NCI-H226 (cell line): ENCODE measurements around the gene ZNF70.

ENCODE experiments used
- DNase-seq: peaks from one replicate; pipeline ENCODE4 v3.0.0-alpha.2; 2015

The ZNF70 gene

GRCh38 chr22:23715806-23716375 is 35.0 kb downstream of the ZNF70 start:
- DNase-seq, result no peak

- no peak for DNase-seq
These were observed 36.0 kb downstream of the ZNF70 start for GRCh38 chr22:23714596-23715578.

DNA sequence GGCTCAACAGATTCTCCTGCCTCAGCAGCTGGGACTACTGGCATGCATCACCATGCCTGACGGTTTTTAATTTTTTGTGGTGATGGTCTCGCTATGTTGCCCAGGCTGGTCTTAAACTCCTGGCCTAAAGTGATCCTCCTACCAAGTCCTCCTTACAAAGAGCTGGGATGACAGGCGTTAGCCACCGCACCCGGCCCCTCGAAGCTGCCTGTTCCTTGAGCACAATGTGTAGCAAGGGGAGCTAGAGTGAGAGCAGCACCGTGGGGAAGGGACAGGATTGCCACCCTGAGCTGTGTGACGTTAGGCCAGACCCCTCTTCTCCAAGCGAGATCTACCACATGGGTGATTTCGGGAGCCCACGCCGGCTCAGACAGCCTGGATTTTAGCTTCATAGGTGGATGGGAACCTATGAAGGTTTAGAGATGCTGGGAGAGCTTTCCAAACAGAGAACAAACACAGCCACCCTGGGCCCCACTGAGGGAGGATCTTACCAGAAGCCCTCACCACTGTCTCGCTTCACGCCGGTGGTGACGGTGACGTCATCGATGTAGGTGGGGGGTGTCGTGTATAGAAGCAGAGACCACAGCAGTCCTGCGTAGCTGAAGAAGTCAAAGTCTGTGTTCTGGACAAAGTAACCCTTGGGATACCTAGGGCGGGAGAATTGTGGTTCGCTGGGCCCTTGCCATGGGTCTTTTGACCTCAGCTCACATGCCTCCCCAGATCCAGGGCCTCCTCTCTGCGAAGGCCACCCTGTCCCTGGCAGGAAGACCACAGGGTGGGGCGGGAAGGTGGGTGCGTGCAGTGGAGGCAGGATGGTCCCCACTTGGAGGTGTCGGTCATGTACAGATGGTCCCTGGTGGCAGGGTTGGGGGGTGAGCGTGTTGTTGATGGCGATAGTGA is 37.0 kb downstream of the ZNF70 start:
- DNase-seq, result no peak

DNA sequence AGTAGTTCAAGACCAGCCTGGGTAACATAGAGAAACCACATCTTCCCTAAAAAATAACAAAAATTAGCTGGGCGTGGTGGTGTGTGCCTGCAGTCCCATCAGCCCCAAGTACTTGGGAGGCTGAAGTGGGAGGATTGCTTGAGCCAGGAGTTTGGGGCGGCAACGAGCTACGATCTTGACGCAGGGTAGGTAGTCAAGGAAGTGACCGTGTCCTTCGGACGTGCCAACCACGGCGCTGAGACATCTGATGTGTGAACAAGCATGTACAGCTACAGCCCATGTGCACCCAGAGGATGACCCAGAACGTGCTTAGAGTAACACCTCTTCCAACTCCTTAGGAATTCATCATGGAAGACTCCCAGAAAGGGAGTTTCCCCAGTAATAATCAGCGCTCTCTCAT is 38.7 kb downstream of the ZNF70 start:
- DNase-seq, result no peak

GRCh38 chr22:23709107-23709506 is 41.8 kb downstream of the ZNF70 start:
- DNase-seq, result no peak

- DNase-seq, result no peak
These were observed 42.6 kb downstream of the ZNF70 start for GRCh38 chr22:23708270-23708669.

DNA sequence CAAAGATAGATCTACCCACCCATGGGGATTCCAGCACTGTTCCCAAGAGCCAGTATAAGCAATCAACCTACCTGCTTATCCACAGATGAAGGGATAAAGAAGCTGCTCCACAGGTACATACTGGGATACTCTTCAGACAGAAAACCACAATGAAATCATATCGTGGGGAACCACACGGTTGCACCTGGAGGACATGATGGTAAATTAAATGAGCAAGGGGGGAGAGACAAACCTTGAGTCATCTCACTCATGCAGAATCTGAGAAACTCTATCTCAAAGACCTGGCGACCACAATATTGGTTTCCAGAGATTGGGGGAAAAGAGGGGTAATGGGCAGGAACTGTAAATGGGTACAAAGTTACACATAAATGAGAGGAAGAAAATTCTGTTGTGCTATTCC is 45.6 kb downstream of the ZNF70 start:
- no peak for DNase-seq

DNA sequence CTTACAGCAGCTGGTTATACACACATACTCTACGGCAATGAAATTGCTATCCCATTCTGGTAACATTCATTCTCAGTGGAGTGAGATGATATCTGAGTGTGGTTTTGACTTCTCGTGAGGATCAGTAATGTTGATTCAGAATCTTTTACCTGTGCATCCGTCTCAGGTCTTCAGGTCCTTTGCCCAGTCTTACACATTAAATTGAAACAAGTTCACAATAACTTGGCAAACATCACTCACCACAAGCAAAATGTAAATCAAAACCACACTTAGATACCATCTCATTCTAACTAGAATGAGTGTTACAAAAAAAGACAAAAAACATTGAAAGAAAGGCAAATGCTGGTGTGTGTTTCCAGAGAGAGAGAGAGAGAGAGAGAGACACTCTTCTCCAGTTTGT is 46.1 kb downstream of the ZNF70 start:
- DNase-seq, result no peak

DNA sequence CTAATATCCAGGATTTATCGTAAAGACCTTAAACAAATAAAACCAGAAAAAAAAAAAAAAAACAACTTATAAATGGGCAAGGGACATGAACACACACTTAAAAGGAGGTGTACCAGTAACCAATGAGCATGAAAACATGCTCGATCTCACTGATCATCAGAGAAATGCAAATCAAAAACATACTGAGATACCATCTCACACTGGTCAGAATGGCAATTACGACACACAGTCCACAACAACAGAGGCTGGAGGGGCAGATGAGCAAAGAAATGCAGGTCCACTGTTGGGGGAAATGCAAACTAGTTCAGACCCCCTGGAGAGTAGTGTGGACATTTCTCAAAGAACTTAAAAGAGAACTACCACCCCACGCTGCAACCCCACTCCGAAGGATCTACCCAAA is 46.9 kb downstream of the ZNF70 start:
- no peak for DNase-seq

DNA sequence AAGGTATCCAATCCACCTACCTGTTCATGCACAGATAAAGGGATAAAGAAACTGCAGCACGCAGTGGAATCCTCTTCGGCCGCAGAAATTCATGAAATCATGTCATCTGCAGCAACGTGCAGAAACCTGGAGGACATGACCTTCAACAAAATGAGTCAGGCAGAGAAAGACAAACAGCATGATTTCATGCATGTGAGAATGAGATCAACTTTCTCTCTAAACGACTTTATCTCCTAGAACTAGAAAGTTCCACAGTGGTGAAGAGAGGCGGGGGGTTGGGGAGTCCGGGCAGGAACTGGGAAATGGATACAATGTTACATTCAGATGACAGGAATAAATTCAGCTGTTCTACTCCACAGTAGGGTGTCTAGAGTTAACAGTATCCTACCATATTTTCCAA is 50.2 kb downstream of the ZNF70 start:
- DNase-seq, result no peak

DNA sequence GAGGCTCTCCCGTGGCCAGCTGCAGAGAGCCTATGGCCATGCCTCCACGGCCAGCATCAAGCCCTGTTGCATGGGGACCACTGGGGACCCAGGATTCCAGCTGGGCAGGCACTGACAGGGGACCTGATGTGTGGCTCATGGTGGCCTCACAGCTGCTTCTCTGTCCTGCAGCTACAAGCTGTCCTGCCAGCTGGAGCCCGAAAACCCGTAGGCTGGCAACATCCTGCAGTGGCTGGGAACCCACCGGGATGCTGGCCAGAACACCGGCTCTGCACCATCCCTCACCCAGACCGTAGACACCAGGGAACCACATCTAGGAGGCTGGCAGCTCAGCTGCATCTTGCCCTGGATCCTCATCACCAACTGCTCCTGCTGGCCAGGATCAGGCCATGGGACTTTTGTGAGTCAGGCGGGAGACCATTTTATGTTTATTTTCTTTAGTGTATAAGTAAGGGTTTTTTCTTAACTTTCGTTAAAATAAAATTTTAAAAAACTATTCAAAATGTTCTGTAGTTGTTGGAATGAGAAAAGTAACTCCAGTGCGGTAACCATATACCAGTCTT is 52.2 kb downstream of the ZNF70 start:
- DNase-seq, result no peak

- DNase-seq, result no peak
These were observed 52.8 kb downstream of the ZNF70 start for GRCh38 chr22:23698094-23698493.

DNA sequence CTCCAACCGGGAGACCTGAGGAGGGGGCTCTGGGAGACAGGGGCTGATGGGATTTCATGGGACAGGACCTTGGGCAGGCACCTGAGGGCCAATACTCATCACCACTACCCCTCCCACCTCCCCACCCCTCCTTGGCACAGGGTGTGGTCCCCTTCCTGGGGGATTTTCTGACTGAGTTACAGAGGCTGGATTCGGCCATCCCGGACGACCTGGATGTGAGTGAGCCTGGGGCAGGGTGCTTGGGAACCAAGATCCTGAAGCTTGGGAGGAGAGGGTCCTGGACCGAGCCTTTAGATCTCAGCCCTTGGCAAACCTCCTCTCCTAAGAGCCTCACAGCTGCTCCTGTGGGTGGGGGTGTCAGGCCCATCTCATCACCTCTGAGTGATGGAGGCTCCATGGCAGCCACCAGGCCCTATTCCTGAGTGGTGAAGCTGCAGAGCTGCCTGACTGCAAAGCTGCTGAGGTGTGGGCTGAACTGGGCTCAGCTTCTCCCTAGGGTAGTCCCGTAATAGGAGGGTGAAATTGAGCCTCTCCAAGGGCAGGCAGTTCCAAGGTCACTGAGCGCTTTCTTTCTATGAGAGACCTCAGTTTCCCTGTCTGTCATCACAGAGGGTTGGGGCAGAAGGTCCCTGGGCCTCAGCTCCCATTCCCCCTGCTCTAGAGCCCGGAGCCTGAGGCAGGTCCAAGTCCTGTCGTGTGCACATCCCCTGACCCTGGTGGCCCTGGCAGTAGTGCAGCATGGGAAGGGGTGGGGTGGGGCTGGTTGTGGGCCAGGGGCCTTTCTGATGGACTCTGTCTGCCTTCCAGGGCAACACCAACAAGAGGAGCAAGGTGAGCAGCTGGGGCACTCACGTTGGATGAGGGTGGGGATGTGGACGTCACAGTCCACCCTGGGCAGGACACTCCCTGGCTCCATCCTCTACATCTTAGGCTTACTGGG is 53.6 kb downstream of the ZNF70 start:
- no peak for DNase-seq

DNA sequence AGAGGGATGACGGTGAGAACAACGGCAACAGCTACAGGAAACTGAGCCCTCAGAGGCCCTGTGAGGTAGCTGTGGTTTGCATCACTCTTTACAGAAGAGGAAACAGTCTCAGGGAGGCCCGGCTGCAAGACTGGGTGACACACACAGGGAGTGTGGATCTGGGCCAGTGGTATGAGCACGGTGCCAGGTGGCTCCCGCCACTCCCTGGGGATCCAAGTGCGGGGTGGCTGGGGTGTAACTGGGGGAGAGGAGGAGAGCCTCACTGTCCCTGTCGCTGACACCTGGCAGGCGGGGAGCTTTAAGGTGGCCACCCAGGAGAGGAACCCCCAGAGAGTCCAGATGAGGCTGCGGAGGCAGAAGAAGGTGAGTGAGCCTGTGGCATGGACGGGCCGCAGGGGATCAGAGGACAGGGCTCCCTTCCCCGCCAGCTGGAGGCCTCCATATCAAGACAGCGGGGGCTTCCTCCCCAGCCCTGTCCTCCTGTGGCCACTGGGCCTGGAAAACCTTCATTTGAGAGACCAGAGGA is 54.5 kb downstream of the ZNF70 start:
- no peak for DNase-seq

GRCh38 chr22:23695571-23696325 is 55.2 kb downstream of the ZNF70 start:
- no peak for DNase-seq

GRCh38 chr22:23695141-23695540 is 55.8 kb downstream of the ZNF70 start:
- no peak for DNase-seq

DNA sequence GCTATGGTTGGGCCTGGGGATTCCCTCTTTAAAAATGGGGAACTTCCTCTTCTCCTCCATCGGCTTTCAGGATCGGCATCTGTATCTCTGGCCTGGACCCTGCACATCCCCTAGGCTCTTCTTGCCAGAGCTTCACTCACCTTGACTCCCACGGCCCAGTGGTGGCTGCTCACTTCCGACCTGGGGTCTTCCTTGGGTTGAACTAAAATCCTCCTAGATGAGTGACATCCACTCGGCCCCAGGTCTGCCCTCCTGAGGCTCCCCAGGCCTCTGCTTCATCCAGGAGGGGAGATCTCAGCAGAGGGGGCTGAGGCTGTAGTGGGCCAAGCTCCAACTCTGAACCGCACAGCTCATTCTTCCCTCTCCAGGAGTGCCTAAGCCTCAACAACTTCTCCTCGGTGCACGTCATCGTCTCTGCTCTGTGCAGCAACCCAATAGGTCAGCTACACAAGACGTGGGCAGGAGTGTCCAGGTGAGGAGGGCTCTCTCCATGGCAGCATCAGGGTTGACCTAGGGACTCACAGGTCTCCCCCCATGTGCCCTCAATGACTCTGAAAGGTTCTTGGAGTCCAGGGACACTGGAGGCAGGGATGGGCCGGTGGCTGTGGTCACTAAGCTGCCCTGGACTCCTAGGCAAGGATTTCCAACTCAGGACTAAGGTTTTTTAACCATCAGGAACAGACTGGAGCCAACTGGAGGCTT is 56.8 kb downstream of the ZNF70 start:
- DNase-seq, result no peak

GRCh38 chr22:23692598-23693291 is 58.2 kb downstream of the ZNF70 start:
- DNase-seq, result no peak

DNA sequence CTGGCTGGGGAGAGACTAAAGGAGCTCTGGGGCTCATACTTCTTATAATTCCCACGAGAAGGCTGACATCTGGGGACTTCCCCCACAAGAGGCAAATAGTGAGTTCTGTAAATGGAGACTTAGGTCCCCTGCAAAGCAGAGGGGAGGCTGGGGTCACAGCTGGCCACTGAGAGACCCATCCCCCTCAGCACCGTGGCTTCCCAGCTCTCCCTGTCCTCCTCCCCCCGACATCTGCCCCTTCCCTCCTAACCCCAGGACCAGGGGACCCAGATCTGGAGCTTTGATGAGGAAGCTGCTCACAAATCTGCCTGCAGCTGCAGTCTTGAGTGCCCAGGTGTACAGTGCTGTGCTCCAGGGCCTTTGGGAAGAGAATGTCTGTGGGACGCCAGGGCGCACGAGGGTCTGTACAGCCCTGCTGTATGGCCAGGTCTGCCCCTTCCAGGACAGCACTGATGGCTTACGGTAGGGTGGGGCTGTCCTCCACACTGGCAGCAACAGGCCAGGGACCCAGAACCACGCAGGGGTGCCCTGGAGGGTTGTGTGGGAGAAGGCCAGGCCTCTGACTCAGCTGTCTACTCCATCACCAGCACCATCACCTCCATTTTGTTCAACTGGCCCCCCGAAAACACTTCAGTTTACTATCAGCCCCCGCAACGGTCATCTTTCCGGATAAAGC is 59.0 kb downstream of the ZNF70 start:
- no peak for DNase-seq
